Neural progenitor cell (in vitro differentiated cells): Measurements from ENCODE around the gene FBXL2. TPM values are rescaled to one million over a fixed set of nuclear protein-coding genes. Genes with fewer than 3 reads are reported as not detected.

Source experiments
- DNase-seq: peaks from one replicate; pipeline ENCODE4 v3.0.0-alpha.2; 2016; ENCODE audit warnings: low spot score
- H2AFZ ChIP-seq: fragments of 200-600 bp; sonication (generic); replicated peaks from 2 replicates; pipeline ENCODE4 v1.6.1; 2016; ENCODE audit warnings: antibody characterized with exemption
- H3F3A ChIP-seq: fragments of 200-600 bp; sonication (generic); 2 replicates; pipeline ENCODE4 v1.6.1; 2016; ENCODE audit warnings: antibody characterized with exemption, low read depth
- H3K27ac ChIP-seq: fragments of 200-600 bp; sonication (generic); 2 replicates; pipeline ENCODE4 v1.5.1; 2016; ENCODE audit warnings: mild to moderate bottlenecking
- H3K27me3 ChIP-seq: fragments of 200-600 bp; sonication (generic); 2 replicates; pipeline ENCODE4 v1.6.1; 2016; ENCODE audit warnings: mild to moderate bottlenecking, moderate library complexity
- H3K36me3 ChIP-seq: fragments of 200-600 bp; sonication (generic); 2 replicates; pipeline ENCODE4 v1.5.1; 2016
- H3K4me1 ChIP-seq: fragments of 200-600 bp; sonication (generic); 2 replicates; pipeline ENCODE4 v1.6.1; 2016; ENCODE audit warnings: mixed run types
- H3K4me2 ChIP-seq: fragments of 200-600 bp; sonication (generic); 2 replicates; pipeline ENCODE4 v1.6.1; 2016
- H3K4me3 ChIP-seq: fragments of 200-600 bp; sonication (generic); 2 replicates; pipeline ENCODE4 v1.5.1; 2016
- H3K79me2 ChIP-seq: fragments of 200-600 bp; sonication (generic); 2 replicates; pipeline ENCODE4 v1.6.1; 2016; ENCODE audit warnings: low read depth
- H3K9ac ChIP-seq: fragments of 200-600 bp; sonication (generic); 2 replicates; pipeline ENCODE4 v1.6.1; 2016
- H3K9me3 ChIP-seq: fragments of 200-600 bp; sonication (generic); 2 replicates; pipeline ENCODE4 v1.5.1; 2016; ENCODE audit warnings: low read depth
- H4K20me1 ChIP-seq: fragments of 200-600 bp; sonication (generic); 2 replicates; pipeline ENCODE4 v1.6.1; 2016; ENCODE audit warnings: low read depth
- H3K27ac Mint-ChIP-seq: 3 replicates; pipeline ENCODE4 v1.8.0; 2021; ENCODE audit warnings: mixed read lengths
- H3K27me3 Mint-ChIP-seq: 2 replicates; pipeline ENCODE4 v1.8.0; 2022; ENCODE audit warnings: low read depth, mild to moderate bottlenecking, inconsistent platforms, moderate library complexity, mixed read lengths; ENCODE audit not compliant: insufficient read depth
- H3K36me3 Mint-ChIP-seq: 3 replicates; pipeline ENCODE4 v1.8.0; 2021; ENCODE audit warnings: mixed read lengths
- H3K4me1 Mint-ChIP-seq: 3 replicates; pipeline ENCODE4 v1.8.0; 2021; ENCODE audit warnings: mixed read lengths
- H3K4me3 Mint-ChIP-seq: 3 replicates; pipeline ENCODE4 v1.8.0; 2021; ENCODE audit warnings: mild to moderate bottlenecking, moderate library complexity, mixed read lengths
- H3K9me3 Mint-ChIP-seq: 3 replicates; pipeline ENCODE4 v1.8.0; 2020; ENCODE audit warnings: mixed read lengths
- CTCF ChIP-seq: fragments of 200-600 bp; sonication (generic); IDR thresholded peaks from 2 replicates; pipeline ENCODE4 v1.5.1; 2017; ENCODE audit warnings: antibody characterized with exemption, mild to moderate bottlenecking
- EZH2 ChIP-seq: fragments of 200-600 bp; sonication (generic); IDR thresholded peaks from 2 replicates; pipeline ENCODE4 v1.6.1; 2017; ENCODE audit warnings: antibody characterized with exemption, mild to moderate bottlenecking, moderate library complexity
- EZH2phosphoT487 ChIP-seq: fragments of 200-600 bp; sonication (generic); IDR thresholded peaks from 2 replicates; pipeline ENCODE4 v1.6.1; 2017; ENCODE audit warnings: antibody characterized with exemption
- total RNA-seq: library from RNA; depleted of rRNA; stranded (reverse); fragments of >200 nt; gene quantifications from 2 replicates; pipeline ENCODE4 v1.2.3, GENCODE V29; 2015; ENCODE audit warnings: low replicate concordance

The FBXL2 gene
- total RNA-seq, 1 donor from 2014 or later = 18.2 TPM

GRCh38 chr3:33269385-33269784 is 7.9 kb upstream of the FBXL2 start:
- Histone ChIP-seq H3K4me3 (no peak overlapping the region), H3K79me2 (no peaks in the 10 kb centered on the region), H3K4me1 (no peaks in the 10 kb centered on the region), H3K4me2 (no peak overlapping the region), H3K27ac (no peak overlapping the region), H3K36me3 (no peaks in the 10 kb centered on the region), H4K20me1 (no peaks in the 10 kb centered on the region), H2AFZ (no peak overlapping the region), H3K9me3 (no peaks in the 10 kb centered on the region), H3K27me3 (no peaks in the 10 kb centered on the region), H3F3A (no peaks in the 10 kb centered on the region), H3K9ac (no peak overlapping the region)
- Mint-ChIP-seq H3K27ac (no peak overlapping the region), H3K36me3 (no peaks in the 10 kb centered on the region), H3K9me3 (peaks cover 11% of the 10 kb centered on the region), H3K4me3 (no peak overlapping the region), H3K27me3 (peaks cover 7% of the 10 kb centered on the region), H3K4me1 (no peaks in the 10 kb centered on the region)
- no peak for TF ChIP-seq EZH2phosphoT487
- TF ChIP-seq CTCF = no peak
- no peak for TF ChIP-seq EZH2
- no peak for DNase-seq

GRCh38 chr3:33271324-33271723 is 5.9 kb upstream of the FBXL2 start:
- no peaks in the 10 kb centered on the region for H3K36me3 Mint-ChIP-seq
- DNase-seq = no peak
- no peaks in the 10 kb centered on the region for H3K4me1 Mint-ChIP-seq

GRCh38 chr3:33273628-33274027 is 3.6 kb upstream of the FBXL2 start:
- Mint-ChIP-seq H3K36me3 (no peaks in the 10 kb centered on the region), H3K27ac (no peak overlapping the region), H3K4me1 (peaks cover 7% of the 10 kb centered on the region), H3K4me3 (no peak overlapping the region), H3K9me3 (peaks cover 4% of the 10 kb centered on the region), H3K27me3 (peaks cover 10% of the 10 kb centered on the region)
- DNase-seq = no peak
- Histone ChIP-seq H3K4me2 (no peak overlapping the region), H4K20me1 (no peaks in the 10 kb centered on the region), H3K9ac (no peak overlapping the region), H3K9me3 (no peaks in the 10 kb centered on the region), H3K27ac (no peak overlapping the region), H3K4me3 (no peak overlapping the region), H3K79me2 (no peaks in the 10 kb centered on the region), H3K36me3 (no peaks in the 10 kb centered on the region), H3K4me1 (no peaks in the 10 kb centered on the region), H3F3A (peaks cover 10% of the 10 kb centered on the region), H2AFZ (no peak overlapping the region), H3K27me3 (peaks cover 9% of the 10 kb centered on the region)
- TF ChIP-seq CTCF (no peak), EZH2 (no peak), EZH2phosphoT487 (no peak)

More at GRCh38 chr3:33271324-33271723, 5.9 kb upstream of the FBXL2 start:
- no peaks in the 10 kb centered on the region for H4K20me1 ChIP-seq
- H3K4me1 ChIP-seq = no peaks in the 10 kb centered on the region
- H3K9me3 ChIP-seq = no peaks in the 10 kb centered on the region
- H3K4me2 ChIP-seq = no peak overlapping the region
- H3K4me3 ChIP-seq = no peak overlapping the region
- TF ChIP-seq CTCF = no peak
- H3K27me3 ChIP-seq = no peaks in the 10 kb centered on the region
- H3K27ac ChIP-seq = no peak overlapping the region
- Mint-ChIP-seq H3K27ac (no peak overlapping the region), H3K4me3 (no peak overlapping the region), H3K9me3 (peaks cover 9% of the 10 kb centered on the region), H3K27me3 (peaks cover 7% of the 10 kb centered on the region)
- no peaks in the 10 kb centered on the region for H3K79me2 ChIP-seq
- H3F3A ChIP-seq = no peaks in the 10 kb centered on the region
- no peaks in the 10 kb centered on the region for H3K36me3 ChIP-seq
- H2AFZ ChIP-seq = no peak overlapping the region
- no peak overlapping the region for H3K9ac ChIP-seq

GRCh38 chr3:33278163-33278562 is 921 bp downstream of the FBXL2 start:
- Histone ChIP-seq H3K27ac (no peak overlapping the region), H3K27me3 (peaks cover 11% of the 10 kb centered on the region), H3K36me3 (no peaks in the 10 kb centered on the region), H3K4me2 (peak overlapping the region; percentile 91), H3K4me1 (no peaks in the 10 kb centered on the region), H3K4me3 (peak overlapping the region; percentile 71), H3K79me2 (no peaks in the 10 kb centered on the region), H3F3A (peaks cover 10% of the 10 kb centered on the region), H3K9me3 (no peaks in the 10 kb centered on the region), H2AFZ (no peak overlapping the region), H4K20me1 (no peaks in the 10 kb centered on the region), H3K9ac (no peak overlapping the region)
- Mint-ChIP-seq H3K27me3 (peaks cover 3% of the 10 kb centered on the region), H3K4me3 (peak overlapping the region; percentile 85), H3K4me1 (peaks cover 10% of the 10 kb centered on the region), H3K36me3 (no peaks in the 10 kb centered on the region), H3K9me3 (peaks cover 6% of the 10 kb centered on the region), H3K27ac (no peak overlapping the region)
- no peak for DNase-seq
- TF ChIP-seq CTCF = no peak
- TF ChIP-seq EZH2 = no peak
- no peak for TF ChIP-seq EZH2phosphoT487
